K562 (cell line): ENCODE data around the gene PMFBP1. TPM values are rescaled to one million over a fixed set of nuclear protein-coding genes. Genes with fewer than 3 reads are reported as not detected.

ENCODE experiments used
- ATAC-seq: fragments of 200-7000 bp; cut with Tn5 transposase; 3 replicates; pipeline ENCODE4 v1.9.1; 2020; ENCODE audit warnings: moderate library complexity
- BruUV-seq: library from RNA; stranded (reverse); fragments of 400-500 nt; replicated peaks from 2 replicates; lab custom pipeline; 2021; lab: Mats Ljungman, UMichigan
- CTCF ChIA-PET: fragments of 300-600 bp; formaldehyde crosslinking; extraction: SDS; loops from one replicate; lab custom pipeline; 2021; ENCODE audit warnings: low intra/inter-chr PET ratio; lab: Yijun Ruan, JAX
- POLR2A ChIA-PET: fragments of 300-600, 350-650 bp; sonication (Branson Sonifier 250); formaldehyde crosslinking; extraction: SDS; loops from one replicate; lab custom pipeline; 2021; ENCODE audit warnings: antibody characterized with exemption, inconsistent platforms; lab: Yijun Ruan, JAX
- DNase-seq, 4 experiments: peaks; one replicate each; pipeline versions ENCODE4 v3.0.0 to v3.0.0-alpha.2; 2011 to 2018; ENCODE audit warnings: low spot score in 3 of 4, mixed read lengths in 3 of 4; ENCODE audit errors: extremely low read depth in 1 of 4
- FAIRE-seq: peaks from 2 replicates; lab custom pipeline; 2011; peaks lifted over from hg19 to GRCh38; lab: Jason Lieb, UNC
- H2AFZ ChIP-seq: 2 replicates; pipeline ENCODE4 v1.6.0; 2011; ENCODE audit warnings: low read depth, low read length, control low read depth, inconsistent platforms
- H3K27ac ChIP-seq: fragments of 200-600 bp; 3 replicates; pipeline ENCODE4 v1.8.0; 2011; ENCODE audit warnings: low read depth, mild to moderate bottlenecking, control low read depth, inconsistent platforms, low read length, moderate library complexity, mixed read lengths; ENCODE audit errors: extremely low read depth
- H3K27me3 ChIP-seq, 2 experiments: fragments of 300-600 bp in 1 of 2; 2 replicates in 1 of 2; 3 replicates in 1 of 2; pipeline versions ENCODE4 v1.6.0 to v1.8.0; 2011; ENCODE audit warnings: inconsistent platforms in 2 of 2, low read length in 2 of 2, mild to moderate bottlenecking in 1 of 2, mixed read lengths in 1 of 2, moderate library complexity in 1 of 2; ENCODE audit not compliant: control insufficient read depth in 2 of 2, insufficient read depth in 2 of 2
- H3K36me3 ChIP-seq: fragments of 300-600 bp; 3 replicates; pipeline ENCODE4 v1.8.0; 2011; ENCODE audit warnings: mild to moderate bottlenecking, low read length, inconsistent platforms; ENCODE audit not compliant: control insufficient read depth, insufficient read depth
- H3K4me1 ChIP-seq, 2 experiments: fragments of 200-600 bp in 1 of 2; replicated peaks in 1 of 2; 2 replicates in 1 of 2; 3 replicates in 1 of 2; pipeline versions ENCODE4 v1.5.1 to v1.8.0; 2011; ENCODE audit warnings: inconsistent platforms in 2 of 2, low read length in 2 of 2, mild to moderate bottlenecking in 1 of 2, mixed read lengths in 1 of 2, moderate library complexity in 1 of 2; ENCODE audit not compliant: control insufficient read depth in 2 of 2, insufficient read depth in 2 of 2
- H3K4me2 ChIP-seq: 2 replicates; pipeline ENCODE4 v1.6.1; 2011; ENCODE audit warnings: low read length, control low read depth, inconsistent platforms, mixed read lengths; ENCODE audit not compliant: insufficient read depth
- H3K4me3 ChIP-seq: fragments of 200-600 bp; sonication (generic), shearing (Covaris generic); 2 replicates; pipeline ENCODE4 v1.5.1; 2016; ENCODE audit warnings: control low read depth, inconsistent platforms
- H3K79me2 ChIP-seq: fragments of 200-600 bp; 3 replicates; pipeline ENCODE4 v1.8.0; 2011; ENCODE audit warnings: low read length, inconsistent platforms; ENCODE audit not compliant: control insufficient read depth, insufficient read depth
- H3K9ac ChIP-seq, 2 experiments: 2 replicates each; pipeline versions ENCODE4 v1.6.0 to v1.6.1; 2011; ENCODE audit warnings: low read depth in 2 of 2, low read length in 2 of 2, control low read depth in 1 of 2, inconsistent platforms in 1 of 2, mild to moderate bottlenecking in 1 of 2, mixed read lengths in 1 of 2; ENCODE audit not compliant: insufficient read depth in 1 of 2
- H3K9me1 ChIP-seq: one replicate; pipeline ENCODE4 v1.6.0; 2011; ENCODE audit warnings: inconsistent platforms, mild to moderate bottlenecking, low read length, moderate library complexity; ENCODE audit not compliant: control insufficient read depth, insufficient read depth
- H3K9me3 ChIP-seq: replicated peaks from 2 replicates; pipeline ENCODE4 v1.5.1; 2011; ENCODE audit warnings: low read depth, low read length, inconsistent platforms; ENCODE audit not compliant: control insufficient read depth, insufficient read depth
- H4K20me1 ChIP-seq: replicated peaks from 2 replicates; pipeline ENCODE4 v1.6.1; 2011; ENCODE audit warnings: low read length, inconsistent platforms, mixed read lengths; ENCODE audit not compliant: control insufficient read depth, insufficient read depth
- ARHGAP35 ChIP-seq: fragments of 450-650 bp; IDR thresholded peaks from 2 replicates; pipeline ENCODE4 v1.6.1; 2018; ENCODE audit not compliant: partially characterized antibody
- ATF2 ChIP-seq: sonication (generic); formaldehyde crosslinking; IDR thresholded peaks from 2 replicates; pipeline ENCODE4 v1.8.1; 2022; ENCODE audit warnings: missing genetic modification reagents
- DPF2 ChIP-seq: fragments of 450-650 bp; IDR thresholded peaks from 2 replicates; pipeline ENCODE4 v1.6.1; 2016
- FOXP1 ChIP-seq: sonication (generic); formaldehyde crosslinking; IDR thresholded peaks from 2 replicates; pipeline ENCODE4 v1.8.0; 2022; ENCODE audit warnings: mild to moderate bottlenecking, missing genetic modification reagents
- HDAC6 ChIP-seq: IDR thresholded peaks from 2 replicates; pipeline ENCODE4 v1.6.1; 2012; ENCODE audit warnings: low read depth, mild to moderate bottlenecking, control low read depth, inconsistent platforms, low read length, moderate library complexity
- HEY1 ChIP-seq: fragments of 250-450 bp; sonication (Bioruptor Pico); IDR thresholded peaks from 2 replicates; pipeline ENCODE4 v1.5.0; 2020; ENCODE audit warnings: mild to moderate bottlenecking, moderate library complexity, borderline replicate concordance
- MXD1 ChIP-seq: fragments of 250-450 bp; sonication (Bioruptor Pico); IDR thresholded peaks from 2 replicates; pipeline ENCODE4 v1.8.0; 2021; ENCODE audit warnings: borderline replicate concordance, mild to moderate bottlenecking, moderate library complexity; ENCODE audit not compliant: poor library complexity, severe bottlenecking
- NFE2L1 ChIP-seq: fragments of 450-650 bp; IDR thresholded peaks from 2 replicates; pipeline ENCODE4 v1.6.1; 2016; ENCODE audit warnings: missing genetic modification characterization, low read depth, mild to moderate bottlenecking, missing compliant biosample characterization, moderate library complexity, borderline replicate concordance
- NR3C1 ChIP-seq: sonication (generic); formaldehyde crosslinking; IDR thresholded peaks from 2 replicates; pipeline ENCODE4 v1.8.1; 2022; ENCODE audit warnings: missing genetic modification reagents
- TSC22D4 ChIP-seq: fragments of 450-650 bp; IDR thresholded peaks from 2 replicates; pipeline ENCODE4 v1.6.1; 2016; ENCODE audit warnings: missing genetic modification characterization, missing biosample characterization, control low read depth
- ZNF174 ChIP-seq: fragments of 250-450 bp; sonication (Bioruptor Pico); IDR thresholded peaks from 2 replicates; pipeline ENCODE4 v1.4.0; 2020; ENCODE audit warnings: mild to moderate bottlenecking
- ZNF507 ChIP-seq: conservative IDR thresholded peaks from 2 replicates; pipeline ENCODE4 v1.6.1; 2017; ENCODE audit warnings: missing genetic modification characterization, missing compliant biosample characterization
- WGBS: fragments of 100-300 bp; shearing (Covaris generic); methylation state at CpG from one replicate; pipeline ENCODE4 v1.1.6; 2016; ENCODE audit warnings: low coverage, mixed read lengths; ENCODE audit not compliant: insufficient coverage; ENCODE audit errors: missing lambda C conversion rate; 5-methylcytosine and 5-hydroxymethylcytosine counted together
- in situ Hi-C: fragments of 300-500 bp; cut with MboI; formaldehyde crosslinking; loops from 4 replicates; pipeline ENCODE4 v1.15.0; 2018; ENCODE audit warnings: inconsistent platforms, mixed read lengths
- intact Hi-C: fragments of 100-400 bp; cut with micrococcal nuclease; formaldehyde crosslinking; loops from 2 replicates; pipeline ENCODE4 v1.14.2; 2022
- polyA plus RNA-seq, 8 experiments: library from polyadenylated mRNA; depleted of rRNA in 4 of 8; stranded (reverse) in 5 of 8; unstranded in 3 of 8; fragments of >200 nt; fragmentation: Nextera tagmentation in 2 of 8; fragmentation: Illumina TruSeq in 1 of 8; extraction: Ambion mirVana in 2 of 8; extraction: Trizol in 1 of 8; gene quantifications; 2 replicates each; pipeline versions ENCODE4 v1.2.1 to v1.2.3, GENCODE V29; 2011 to 2014; ENCODE audit warnings: inconsistent platforms in 1 of 8, missing spikeins in 1 of 8
- total RNA-seq, 7 experiments: library from RNA; depleted of rRNA in 6 of 7; stranded (reverse); fragments of >200 nt in 6 of 7; fragmentation: Illumina TruSeq in 2 of 7; extraction: Trizol in 2 of 7; gene quantifications; 2 replicates each; pipeline versions ENCODE4 v1.2.1 to v1.2.3, GENCODE V29; 2011 to 2021; ENCODE audit warnings: low replicate concordance in 1 of 7

PMFBP1 gene
- total and polyA plus RNA-seq, 9 of the 15 experiments (the other 6 are each of a cell fraction or from before 2014, with no cell fraction given), result 0.13 to 0.91 (median 0.47) TPM

DNA sequence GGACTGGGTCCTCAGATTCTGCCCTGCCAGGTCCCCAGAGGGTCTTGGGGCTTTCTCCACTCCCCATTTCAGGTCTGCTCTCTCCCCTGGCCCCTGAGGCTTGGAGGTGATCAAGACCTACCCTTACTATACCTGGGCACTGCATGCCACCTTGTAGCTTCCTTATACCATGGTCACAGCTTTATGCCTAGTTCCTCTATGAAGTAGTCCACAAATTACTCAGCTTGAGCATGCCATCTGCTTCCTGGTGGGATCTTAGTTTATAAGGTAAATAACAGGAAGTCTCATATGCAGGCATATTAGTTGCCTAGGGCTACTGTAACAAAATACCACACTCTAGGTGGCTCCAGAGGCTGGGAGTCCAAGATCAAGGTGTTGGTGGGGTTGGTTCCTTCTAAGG is 11.0 kb upstream of the PMFBP1 start:
- no peak overlapping the region for H3K9ac ChIP-seq
- in situ Hi-C loops, result no loop called here
- TF ChIP-seq HDAC6 (no peak), HEY1 (CRISPR knock-in tag) (no peak)
- H4K20me1 ChIP-seq, result no peaks in the 10 kb centered on the region; the same call in 1 of the 2 replicates
- intact Hi-C loops, result no loop called here
- no peak overlapping the region for H2AFZ ChIP-seq
- no peaks in the 10 kb centered on the region for H3K9me3 ChIP-seq
- H3K4me3 ChIP-seq, result no peak overlapping the region
- no peak overlapping the region for H3K27ac ChIP-seq
- BruUV-seq, result no TSS peak
- H3K4me1 ChIP-seq, result no peaks in the 10 kb centered on the region
- H3K4me2 ChIP-seq, result no peak overlapping the region
- FAIRE-seq (no peak), DNase-seq (no peak), ATAC-seq (no peak)
- no peaks in the 10 kb centered on the region for H3K9me1 ChIP-seq
- POLR2A ChIA-PET, result interaction anchor here (1.4 kb wide), 1 partner anchor 11 kb away, joined by 6 read pairs; the partner anchor contains the start of gene PMFBP1
- peaks cover 0 to 8% of the 10 kb centered on the region in 2 experiments; a peak in 2 of 5 replicates for H3K27me3 ChIP-seq
- H3K79me2 ChIP-seq, result no peaks in the 10 kb centered on the region
- no peaks in the 10 kb centered on the region for H3K36me3 ChIP-seq
- CTCF ChIA-PET, result no interaction called here

DNA sequence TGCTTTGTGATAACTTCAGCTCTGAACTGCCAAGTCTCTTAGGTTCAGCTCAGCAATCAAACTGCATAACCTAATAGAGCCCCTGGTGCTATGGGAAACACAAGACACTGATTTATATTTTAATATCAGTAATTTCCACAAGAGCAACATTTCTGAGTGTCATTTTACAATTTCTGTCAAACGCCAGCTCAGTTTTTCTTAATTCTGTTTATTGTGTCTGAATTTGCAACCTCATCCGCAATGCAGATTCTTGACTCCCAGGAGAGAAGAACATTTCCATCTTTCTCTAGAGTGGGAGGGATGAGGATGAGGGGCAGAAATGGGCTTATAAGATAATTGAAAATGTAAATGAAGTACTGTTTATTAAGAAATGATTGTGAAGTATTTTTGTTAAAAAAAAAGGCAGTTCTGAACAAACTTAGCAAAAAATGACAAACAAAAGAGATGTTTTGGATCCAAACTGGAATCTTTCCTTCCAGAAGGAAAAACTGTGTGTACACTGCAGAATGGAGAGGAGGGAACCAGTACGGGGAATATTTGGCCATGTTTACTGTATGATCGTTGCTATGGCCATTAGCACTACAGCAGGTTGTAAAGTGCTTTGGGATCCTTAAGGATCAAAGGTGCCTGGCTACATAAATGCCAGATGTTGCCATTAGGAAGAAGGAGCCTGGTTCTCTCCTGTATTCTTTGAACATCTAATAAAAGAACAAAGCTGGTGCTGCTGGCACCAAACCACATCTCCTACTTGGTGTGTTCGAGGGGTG is 7.4 kb upstream of the PMFBP1 start:
- BruUV-seq, result no TSS peak
- no peak for ATAC-seq
- H3K9me3 ChIP-seq, result no peaks in the 10 kb centered on the region
- no peak overlapping the region for H3K4me2 ChIP-seq
- TF ChIP-seq ARHGAP35, result no peak
- no peak for TF ChIP-seq NFE2L1 (tag)
- TF ChIP-seq MXD1 (CRISPR knock-in tag), result no peak
- TF ChIP-seq ZNF507 (tag), result no peak
- TF ChIP-seq FOXP1 (CRISPR knock-in tag), result no peak
- TF ChIP-seq ATF2 (CRISPR knock-in tag), result no peak
- no peak for TF ChIP-seq ZNF174 (CRISPR knock-in tag)
- TF ChIP-seq NR3C1 (CRISPR knock-in tag), result no peak
- no peak for TF ChIP-seq DPF2
- TF ChIP-seq TSC22D4 (tag), result no peak
- TF ChIP-seq, all 486 proteins: peak for 0
- Histone ChIP-seq H3K79me2 (no peaks in the 10 kb centered on the region), H4K20me1 (no peaks in the 10 kb centered on the region), H3K4me1 (no peaks in the 10 kb centered on the region), H3K27me3 (peaks cover 0 to 8% of the 10 kb centered on the region in 2 experiments; a peak in 2 of 5 replicates), H2AFZ (no peak overlapping the region), H3K27ac (no peak overlapping the region), H3K9me1 (no peaks in the 10 kb centered on the region), H3K9ac (no peak overlapping the region), H3K36me3 (no peaks in the 10 kb centered on the region), H3K4me3 (no peak overlapping the region)
- no peak for DNase-seq
- ChIA-PET POLR2A (interaction anchor here (0.8 kb wide), 1 partner anchor 29 kb away, joined by 3 read pairs; no protein-coding TSS in a partner anchor), CTCF (no interaction called here)
- WGBS, result 1% methylated on average over 5 of the region's 5 CpGs
- no peak for FAIRE-seq
- in situ Hi-C loops (no loop called here), intact Hi-C loops (no loop called here)
